Neuronal stem cell (in vitro differentiated cells): ENCODE results near the gene DEPDC1.

Experiments used
- DNase-seq: peaks from one replicate; pipeline ENCODE4 v3.0.0-alpha.2; 2013; ENCODE audit warnings: low spot score
- H2AFZ ChIP-seq: one replicate; pipeline ENCODE4 v1.6.1; 2013; ENCODE audit warnings: mild to moderate bottlenecking, low read length, inconsistent platforms
- H2AK5ac ChIP-seq: 2 replicates; pipeline ENCODE4 v1.6.1; 2013; ENCODE audit warnings: low read depth, mild to moderate bottlenecking, inconsistent platforms, low read length, moderate library complexity, mixed read lengths
- H2BK120ac ChIP-seq: 2 replicates; pipeline ENCODE4 v1.6.1; 2013; ENCODE audit warnings: low read depth, mild to moderate bottlenecking, inconsistent platforms, low read length, moderate library complexity, mixed read lengths
- H2BK12ac ChIP-seq: one replicate; pipeline ENCODE4 v1.6.1; 2013; ENCODE audit warnings: low read length, inconsistent platforms
- H2BK15ac ChIP-seq: 2 replicates; pipeline ENCODE4 v1.6.1; 2013; ENCODE audit warnings: mild to moderate bottlenecking, low read length, inconsistent platforms, mixed read lengths
- H2BK5ac ChIP-seq: one replicate; pipeline ENCODE4 v1.6.1; 2013; ENCODE audit warnings: inconsistent platforms, mild to moderate bottlenecking, low read length, moderate library complexity
- H3K14ac ChIP-seq: one replicate; pipeline ENCODE4 v1.6.1; 2013; ENCODE audit warnings: low read length, inconsistent platforms
- H3K18ac ChIP-seq: 2 replicates; pipeline ENCODE4 v1.6.1; 2013; ENCODE audit warnings: low read length, inconsistent platforms
- H3K23ac ChIP-seq: 2 replicates; pipeline ENCODE4 v1.6.1; 2013; ENCODE audit warnings: low read depth, mild to moderate bottlenecking, mixed read lengths, low read length, inconsistent platforms; ENCODE audit not compliant: poor library complexity
- H3K27ac ChIP-seq: replicated peaks from 3 replicates; pipeline ENCODE4 v1.5.1; 2013; ENCODE audit warnings: low read length, inconsistent platforms
- H3K27me3 ChIP-seq, 3 experiments: 2 replicates each; pipeline ENCODE4 v1.6.1; 2013; ENCODE audit warnings: low read length in 3 of 3, mild to moderate bottlenecking in 2 of 3, inconsistent platforms in 1 of 3, low read depth in 1 of 3, mixed read lengths in 1 of 3, moderate library complexity in 1 of 3; ENCODE audit not compliant: control insufficient read depth in 3 of 3, insufficient read depth in 3 of 3
- H3K36me3 ChIP-seq, 2 donors: replicated peaks in 1 of 2; 2 replicates each; pipeline ENCODE4 v1.6.1; 2013; ENCODE audit warnings: low read length in 2 of 2; ENCODE audit not compliant: control insufficient read depth in 2 of 2, insufficient read depth in 2 of 2
- H3K4ac ChIP-seq: 2 replicates; pipeline ENCODE4 v1.6.1; 2013; ENCODE audit warnings: inconsistent platforms, mild to moderate bottlenecking, low read length, moderate library complexity
- H3K4me1 ChIP-seq, 2 donors: 1 replicate in 1 of 2; 2 replicates in 1 of 2; pipeline ENCODE4 v1.6.1; 2013; ENCODE audit warnings: low read length in 2 of 2, low read depth in 1 of 2; ENCODE audit not compliant: control insufficient read depth in 2 of 2, insufficient read depth in 1 of 2
- H3K4me2 ChIP-seq: one replicate; pipeline ENCODE4 v1.6.1; 2013; ENCODE audit warnings: mild to moderate bottlenecking, low read length, inconsistent platforms; ENCODE audit not compliant: insufficient read depth, poor library complexity, severe bottlenecking
- H3K4me3 ChIP-seq, 2 donors: 2 replicates each; pipeline ENCODE4 v1.5.1; 2013; ENCODE audit warnings: low read length in 2 of 2, mild to moderate bottlenecking in 2 of 2, inconsistent platforms in 1 of 2, moderate library complexity in 1 of 2
- H3K79me1 ChIP-seq: one replicate; pipeline ENCODE4 v1.6.1; 2013; ENCODE audit warnings: low read depth, mild to moderate bottlenecking, inconsistent platforms, low read length, moderate library complexity
- H3K9ac ChIP-seq: one replicate; pipeline ENCODE4 v1.6.1; 2013; ENCODE audit warnings: mild to moderate bottlenecking, low read depth, low read length, inconsistent platforms; ENCODE audit not compliant: poor library complexity
- H3K9me3 ChIP-seq, 2 donors: replicated peaks in 1 of 2; 2 replicates each; pipeline versions ENCODE3 to v1.6.1; 2013; ENCODE audit warnings: low read length in 2 of 2, mild to moderate bottlenecking in 2 of 2, inconsistent platforms in 1 of 2, low read depth in 1 of 2, mixed read lengths in 1 of 2, moderate library complexity in 1 of 2; ENCODE audit not compliant: control insufficient read depth in 2 of 2, insufficient read depth in 1 of 2
- H4K8ac ChIP-seq: one replicate; pipeline ENCODE4 v1.6.1; 2013; ENCODE audit warnings: low read depth, mild to moderate bottlenecking, inconsistent platforms, low read length, moderate library complexity
- H4K91ac ChIP-seq: one replicate; pipeline ENCODE4 v1.6.1; 2013; ENCODE audit warnings: low read length, low read depth, mild to moderate bottlenecking, inconsistent platforms; ENCODE audit not compliant: poor library complexity
- WGBS, 2 donors: extraction: QIAGEN DNeasy Blood & Tissue Kit; methylation state at CpG; one replicate each; pipeline ENCODE4 v1.1.7; 2013; ENCODE audit warnings: missing lambda C conversion rate in 2 of 2, mixed read lengths in 1 of 2; ENCODE audit not compliant: insufficient read length in 2 of 2, insufficient replicate concordance in 1 of 2; ENCODE audit errors: extremely low coverage in 2 of 2; 5-methylcytosine and 5-hydroxymethylcytosine counted together

The DEPDC1 gene

DNA sequence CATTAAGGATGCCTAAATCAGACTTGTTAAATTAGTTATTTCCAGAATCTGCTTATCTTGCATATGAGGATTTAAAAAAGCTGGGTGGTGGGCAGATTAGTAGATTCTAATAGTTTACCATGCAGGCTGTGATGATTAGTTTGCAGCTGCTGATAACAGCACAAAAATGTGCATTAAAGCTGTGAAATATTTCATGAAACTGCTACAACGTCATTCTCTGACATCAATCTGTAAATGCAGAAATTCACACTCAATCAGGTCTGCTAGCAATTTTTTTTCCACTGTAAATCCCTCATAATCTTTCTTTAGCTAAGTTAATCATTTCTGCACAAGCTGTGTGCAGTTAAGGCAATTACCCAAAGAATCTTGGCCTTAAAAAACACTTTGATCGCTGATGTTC lies 37.8 kb downstream of the DEPDC1 start:
- Histone ChIP-seq H3K9ac (no peak overlapping the region), H2AFZ (no peak overlapping the region), H3K4me2 (no peak overlapping the region), H3K9me3 (peaks cover 4 to 9% of the 10 kb centered on the region in 2 donors), H3K4me3 (no peak overlapping the region), H3K18ac (no peak overlapping the region), H2BK12ac (no peak overlapping the region), H3K36me3 (no peaks in the 10 kb centered on the region), H3K23ac (no peak overlapping the region), H2BK5ac (no peak overlapping the region), H3K27me3 (no peaks in the 10 kb centered on the region), H2BK15ac (no peak overlapping the region), H3K4ac (no peak overlapping the region), H3K79me1 (no peaks in the 10 kb centered on the region), H3K27ac (no peak overlapping the region), H2AK5ac (no peak overlapping the region), H3K14ac (no peak overlapping the region), H2BK120ac (no peak overlapping the region), H4K8ac (no peak overlapping the region), H3K4me1 (no peaks in the 10 kb centered on the region), H4K91ac (no peak overlapping the region)
- no peak for DNase-seq
- WGBS, 2 donors: no CpG with 5 or more reads among the region's 2 CpGs

GRCh38 chr1:68456202-68456601 lies 40.7 kb downstream of the DEPDC1 start:
- H2AFZ ChIP-seq: no peak overlapping the region
- H3K4me2 ChIP-seq: no peak overlapping the region
- H3K18ac ChIP-seq: no peak overlapping the region
- no peaks in the 10 kb centered on the region for H3K79me1 ChIP-seq
- H4K8ac ChIP-seq: no peak overlapping the region
- no peak overlapping the region for H3K9ac ChIP-seq
- H2AK5ac ChIP-seq: no peak overlapping the region
- H3K4ac ChIP-seq: no peak overlapping the region
- WGBS, 2 donors: no CpG with 5 or more reads among the region's 1 CpG
- H3K27me3 ChIP-seq: no peaks in the 10 kb centered on the region
- H3K4me3 ChIP-seq: no peak overlapping the region
- no peak overlapping the region for H3K23ac ChIP-seq
- no peak overlapping the region for H3K14ac ChIP-seq
- H3K9me3 ChIP-seq: no peaks in the 10 kb centered on the region
- H3K27ac ChIP-seq: no peak overlapping the region
- H3K36me3 ChIP-seq: no peaks in the 10 kb centered on the region
- H4K91ac ChIP-seq: no peak overlapping the region
- H2BK15ac ChIP-seq: no peak overlapping the region
- no peak overlapping the region for H2BK5ac ChIP-seq
- DNase-seq: no peak
- H2BK12ac ChIP-seq: no peak overlapping the region
- H3K4me1 ChIP-seq: no peaks in the 10 kb centered on the region
- H2BK120ac ChIP-seq: no peak overlapping the region

DNA sequence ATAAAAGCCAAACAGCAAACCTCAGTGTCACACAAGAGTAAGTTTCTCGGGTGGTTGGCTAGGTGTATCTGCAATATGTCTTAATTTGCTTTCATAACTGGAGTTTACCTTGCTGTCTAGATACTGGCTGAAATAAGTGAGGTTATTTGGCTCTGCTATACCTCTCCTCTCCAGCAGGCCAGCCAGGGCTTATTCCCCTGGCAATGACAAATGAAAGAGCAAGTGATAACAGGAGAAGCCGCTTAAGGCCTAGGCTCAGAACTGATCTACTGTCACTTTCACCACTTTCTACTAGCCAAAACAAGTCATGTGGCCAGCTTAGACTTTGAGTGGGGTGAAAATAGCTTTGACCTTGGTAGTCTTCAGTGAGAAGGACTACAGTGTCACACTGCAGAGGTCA lies 42.3 kb downstream of the DEPDC1 start:
- H2BK15ac ChIP-seq: no peak overlapping the region
- H2AFZ ChIP-seq: no peak overlapping the region
- no peak overlapping the region for H2AK5ac ChIP-seq
- no peak overlapping the region for H2BK5ac ChIP-seq
- no peaks in the 10 kb centered on the region for H3K36me3 ChIP-seq
- no peak overlapping the region for H3K14ac ChIP-seq
- no peak overlapping the region for H3K23ac ChIP-seq
- no peak for DNase-seq
- H3K4me1 ChIP-seq: peaks cover 0 to 2% of the 10 kb centered on the region in 2 donors
- no peaks in the 10 kb centered on the region for H3K79me1 ChIP-seq
- no peaks in the 10 kb centered on the region for H3K27me3 ChIP-seq
- no peak overlapping the region for H3K4ac ChIP-seq
- H4K8ac ChIP-seq: no peak overlapping the region
- no CpG with 5 or more reads among the region's 2 CpGs for WGBS, 2 donors
- H3K9ac ChIP-seq: no peak overlapping the region
- no peak overlapping the region for H4K91ac ChIP-seq
- H3K4me3 ChIP-seq: no peak overlapping the region
- no peak overlapping the region for H2BK12ac ChIP-seq
- no peak overlapping the region for H3K4me2 ChIP-seq
- no peak overlapping the region for H2BK120ac ChIP-seq
- no peak overlapping the region for H3K18ac ChIP-seq
- no peak overlapping the region for H3K27ac ChIP-seq
- H3K9me3 ChIP-seq: no peaks in the 10 kb centered on the region

DNA sequence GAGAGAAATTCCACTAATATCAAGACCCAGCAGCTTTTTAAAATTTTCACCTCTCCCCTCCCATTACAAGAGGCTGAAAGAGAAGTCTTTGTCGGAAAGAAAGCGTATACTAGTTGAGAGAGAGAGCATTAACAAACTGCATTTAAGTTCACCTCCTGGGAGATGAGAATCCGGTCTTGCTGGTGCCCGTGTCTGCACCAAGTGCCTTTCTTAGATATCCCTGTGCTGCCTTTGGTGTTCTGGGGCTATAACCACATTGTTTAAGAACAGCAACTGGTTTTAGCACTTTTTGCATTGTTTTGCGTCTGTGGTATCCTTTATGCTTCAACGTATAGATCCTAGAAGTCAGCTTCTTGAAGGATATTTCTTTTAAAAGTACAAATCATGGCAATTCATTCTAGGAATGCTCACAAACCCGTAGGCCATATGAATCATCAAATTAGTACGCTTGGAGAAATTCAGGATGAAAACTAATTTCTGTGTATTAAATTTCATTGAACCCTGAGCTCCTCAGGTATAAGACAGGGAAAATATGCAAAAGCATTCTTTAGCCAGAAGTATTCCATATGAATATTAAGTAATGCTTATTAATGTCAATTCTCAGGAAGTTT lies 43.7 kb downstream of the DEPDC1 start:
- no peak for DNase-seq
- Histone ChIP-seq H3K14ac (no peak overlapping the region), H3K4me3 (no peak overlapping the region), H3K4me1 (peaks cover 0 to 2% of the 10 kb centered on the region in 2 donors), H3K36me3 (no peaks in the 10 kb centered on the region), H2BK120ac (no peak overlapping the region), H4K91ac (no peak overlapping the region), H4K8ac (no peak overlapping the region), H3K79me1 (no peaks in the 10 kb centered on the region), H2BK5ac (no peak overlapping the region), H2BK15ac (no peak overlapping the region), H3K4ac (no peak overlapping the region), H3K18ac (no peak overlapping the region), H3K27ac (no peak overlapping the region), H3K9ac (no peak overlapping the region), H2AFZ (no peak overlapping the region), H2AK5ac (no peak overlapping the region), H3K9me3 (no peaks in the 10 kb centered on the region), H3K27me3 (no peaks in the 10 kb centered on the region), H3K4me2 (no peak overlapping the region), H2BK12ac (no peak overlapping the region), H3K23ac (no peak overlapping the region)
- no CpG with 5 or more reads among the region's 8 CpGs for WGBS, 2 donors
